ENCODE measurements around the gene GARNL3.

GRCh38 chr9:127438394-127438793 lies 173.8 kb downstream of the GARNL3 start:
- TF ChIP-seq CTCF (IDR thresholded peaks at IDR 0.05) (no peak), POLR2A (IDR thresholded peaks at IDR 0.05) (no peak)
